Gastrocnemius medialis (tissue), 4 donors: ENCODE data around the gene RXRA. TPM values are rescaled to one million over a fixed set of nuclear protein-coding genes. Genes with fewer than 3 reads are reported as not detected.

Source experiments
- ATAC-seq, 2 donors: fragments of 150-250 bp; one replicate each; pipeline ENCODE4 v1.9.1; 2016
- DNase-seq, 2 donors: peaks; one replicate each; pipeline ENCODE4 v3.0.0-alpha.2; 2019
- H3K27ac ChIP-seq, 4 donors: fragments of 200-600 bp; sonication (generic); 1 replicate in 1 of 4; 2 replicates in 3 of 4; pipeline ENCODE4 v1.5.1; 2016 to 2018; ENCODE audit warnings: mild to moderate bottlenecking in 2 of 4, moderate library complexity in 1 of 4
- H3K27me3 ChIP-seq, 3 donors: fragments of 200-600 bp; sonication (generic) in 2 of 3; 1 replicate in 1 of 3; 2 replicates in 2 of 3; pipeline versions ENCODE4 v1.5.1 to v1.6.0; 2016 to 2019; ENCODE audit warnings: mild to moderate bottlenecking in 1 of 3, moderate library complexity in 1 of 3
- H3K36me3 ChIP-seq, 2 donors: fragments of 200-600 bp; sonication (generic) in 1 of 2; one replicate each; pipeline ENCODE4 v1.5.1; 2017 to 2018
- H3K4me1 ChIP-seq, 2 donors: fragments of 200-600 bp; sonication (generic) in 1 of 2; one replicate each; pipeline ENCODE4 v1.5.1; 2016 to 2017; ENCODE audit warnings: mild to moderate bottlenecking in 2 of 2
- H3K4me3 ChIP-seq, 4 donors: fragments of 200-600 bp; sonication (generic) in 3 of 4; 1 replicate in 1 of 4; 2 replicates in 3 of 4; pipeline ENCODE4 v1.5.1; 2016 to 2019; ENCODE audit warnings: mild to moderate bottlenecking in 2 of 4
- H3K9me3 ChIP-seq, 3 donors: fragments of 200-600 bp; sonication (generic) in 2 of 3; 1 replicate in 1 of 3; 2 replicates in 2 of 3; pipeline ENCODE4 v1.5.1; 2016 to 2019
- CTCF ChIP-seq, 5 experiments: fragments of 450-650 bp in 3 of 5; fragments of 200-600 bp in 2 of 5; sonication (generic) in 2 of 5; IDR thresholded peaks in 4 of 5; conservative IDR thresholded peaks in 1 of 5; 1 replicate in 4 of 5; 2 replicates in 1 of 5; pipeline ENCODE4 v1.5.1; 2016 to 2019; ENCODE audit warnings: antibody characterized with exemption in 5 of 5, mild to moderate bottlenecking in 3 of 5, moderate library complexity in 3 of 5
- POLR2A ChIP-seq, 2 donors: fragments of 450-650 bp; IDR thresholded peaks; one replicate each; pipeline ENCODE4 v1.6.1; 2017; ENCODE audit warnings: antibody characterized with exemption in 2 of 2, mild to moderate bottlenecking in 2 of 2, moderate library complexity in 2 of 2
- in situ Hi-C, 4 donors: fragments of 200-750 bp; cut with MboI; loops; one replicate each; pipeline versions ENCODE4 v1.15.0 to v1.8.0; 2017; ENCODE audit warnings: low sequenced_read_pairs in 4 of 4
- intact Hi-C: fragments of 100-400 bp; cut with DNase I; formaldehyde crosslinking; loops from one replicate; pipeline ENCODE4 v1.15.1; 2023; ENCODE audit warnings: low total_unique reads
- total RNA-seq, 4 donors: library from RNA; depleted of rRNA; stranded (reverse); fragments of >200 nt; gene quantifications; one replicate each; pipeline versions ENCODE4 v1.1.0 to v1.2.3, GENCODE V29; 2016

The RXRA gene
- total RNA-seq, 4 donors from 2014 or later = 70.8 to 224 (median 160) TPM

- no peak for DNase-seq
- H3K27ac ChIP-seq = no peak overlapping the region
- ATAC-seq = no peak
- in situ Hi-C loops (loop anchor here in 1 of 4 donors (25.0 kb wide), 1 partner anchor 276 kb away; no protein-coding TSS in a partner anchor), intact Hi-C loops (no loop called here)
- no peak for TF ChIP-seq POLR2A (IDR thresholded peaks at IDR 0.05)
- TF ChIP-seq CTCF (IDR thresholded peaks at IDR 0.05 in 4 of 5, conservative IDR thresholded peaks at IDR 0.05 in 1 of 5) = no peak
- peaks cover 0 to 3% (median 0%) of the 10 kb centered on the region in 3 donors for H3K27me3 ChIP-seq
- no peaks in the 10 kb centered on the region for H3K36me3 ChIP-seq
- no peak overlapping the region for H3K4me3 ChIP-seq
- H3K4me1 ChIP-seq = peaks cover 6 to 12% of the 10 kb centered on the region in 2 donors
- no peaks in the 10 kb centered on the region for H3K9me3 ChIP-seq
These were observed 135.2 kb downstream of the RXRA start for GRCh38 chr9:134461426-134461982.

- TF ChIP-seq CTCF (IDR thresholded peaks at IDR 0.05 in 4 of 5, conservative IDR thresholded peaks at IDR 0.05 in 1 of 5) (no peak), POLR2A (IDR thresholded peaks at IDR 0.05) (no peak)
- DNase-seq (no peak), ATAC-seq (no peak)
- H3K4me3 ChIP-seq = no peak overlapping the region
- no peaks in the 10 kb centered on the region for H3K9me3 ChIP-seq
- in situ Hi-C loops (loop anchor here in 1 of 4 donors (25.0 kb wide), 1 partner anchor 275 kb away; no protein-coding TSS in a partner anchor), intact Hi-C loops (no loop called here)
- H3K4me1 ChIP-seq = peaks cover 0 to 5% of the 10 kb centered on the region in 2 donors
- no peaks in the 10 kb centered on the region for H3K36me3 ChIP-seq
- peaks cover 0 to 3% (median 0%) of the 10 kb centered on the region in 3 donors for H3K27me3 ChIP-seq
- H3K27ac ChIP-seq = no peak overlapping the region
These were observed 136.1 kb downstream of the RXRA start for GRCh38 chr9:134462318-134462717.

GRCh38 chr9:134463280-134463679 lies 137.0 kb downstream of the RXRA start:
- Histone ChIP-seq H3K4me1 (peaks cover 0 to under 1% of the 10 kb centered on the region in 2 donors), H3K9me3 (no peaks in the 10 kb centered on the region), H3K27ac (no peak overlapping the region), H3K27me3 (peaks cover 0 to 3% (median 0%) of the 10 kb centered on the region in 3 donors), H3K4me3 (no peak overlapping the region), H3K36me3 (no peaks in the 10 kb centered on the region)
- DNase-seq (no peak), ATAC-seq (no peak)
- in situ Hi-C loops (loop anchor here in 1 of 4 donors (25.0 kb wide), 1 partner anchor 274 kb away; no protein-coding TSS in a partner anchor), intact Hi-C loops (no loop called here)
- TF ChIP-seq CTCF (IDR thresholded peaks at IDR 0.05 in 4 of 5, conservative IDR thresholded peaks at IDR 0.05 in 1 of 5) = no peak
- no peak for TF ChIP-seq POLR2A (IDR thresholded peaks at IDR 0.05)

- no peak for ATAC-seq
- peaks cover 0 to 11% (median 3%) of the 10 kb centered on the region in 3 donors for H3K27me3 ChIP-seq
- in situ Hi-C loops (loop anchor here in 1 of 4 donors (25.0 kb wide), 1 partner anchor 270 kb away; no protein-coding TSS in a partner anchor), intact Hi-C loops (no loop called here)
- no peak overlapping the region for H3K4me3 ChIP-seq
- H3K27ac ChIP-seq = no peak overlapping the region
- TF ChIP-seq POLR2A (IDR thresholded peaks at IDR 0.05) = no peak
- no peak for TF ChIP-seq CTCF (IDR thresholded peaks at IDR 0.05 in 4 of 5, conservative IDR thresholded peaks at IDR 0.05 in 1 of 5)
- no peak for DNase-seq
- H3K36me3 ChIP-seq = no peaks in the 10 kb centered on the region
- no peaks in the 10 kb centered on the region for H3K4me1 ChIP-seq
- no peaks in the 10 kb centered on the region for H3K9me3 ChIP-seq
These were observed 140.8 kb downstream of the RXRA start for GRCh38 chr9:134466869-134467616.
